Right atrium auricular region (tissue), 2 donors: ENCODE measurements around the gene CELSR1. TPM values are rescaled to one million over a fixed set of nuclear protein-coding genes. Genes with fewer than 3 reads are reported as not detected.

Experiments
- DNase-seq: peaks from one replicate; pipeline ENCODE4 v3.0.0-alpha.2; 2019; ENCODE audit warnings: low spot score
- H3K27ac ChIP-seq, 2 donors: fragments of 200-600 bp; sonication (generic); 1 replicate in 1 of 2; 2 replicates in 1 of 2; pipeline ENCODE4 v1.5.1; 2016 to 2019
- H3K27me3 ChIP-seq, 2 donors: fragments of 200-600 bp; sonication (generic); one replicate each; pipeline versions ENCODE4 v1.5.1 to v1.6.0; 2017 to 2019
- H3K36me3 ChIP-seq: fragments of 200-600 bp; sonication (generic); one replicate; pipeline ENCODE4 v1.5.1; 2016
- H3K4me1 ChIP-seq, 2 donors: fragments of 200-600 bp; sonication (generic); one replicate each; pipeline versions ENCODE4 v1.5.1 to v1.6.0; 2017 to 2019
- H3K4me3 ChIP-seq, 2 donors: fragments of 200-600 bp; sonication (generic); 1 replicate in 1 of 2; 2 replicates in 1 of 2; pipeline ENCODE4 v1.5.1; 2017 to 2019; ENCODE audit warnings: mild to moderate bottlenecking in 1 of 2, moderate library complexity in 1 of 2
- H3K9me3 ChIP-seq, 2 donors: fragments of 200-600 bp; sonication (generic); one replicate each; pipeline ENCODE4 v1.5.1; 2019
- total RNA-seq, 2 donors: library from RNA; depleted of rRNA; stranded (reverse); fragments of >200 nt; gene quantifications; one replicate each; pipeline ENCODE4 v1.1.0, GENCODE V29; 2016
- TF ChIP-seq, protein P1 (sequence below), 2 donors: fragments of 200-600 bp; sonication (generic); IDR thresholded peaks; one replicate each; pipeline ENCODE4 v1.5.1; 2019; ENCODE audit warnings: antibody characterized with exemption in 2 of 2

The CELSR1 gene
- total RNA-seq, 2 donors from 2014 or later, result 7.1 to 9.6 TPM

- Histone ChIP-seq H3K36me3 (no peaks in the 10 kb centered on the region), H3K27ac (no peak overlapping the region), H3K4me3 (no peak overlapping the region), H3K27me3 (no peaks in the 10 kb centered on the region), H3K9me3 (no peaks in the 10 kb centered on the region), H3K4me1 (peaks cover 0 to 6% of the 10 kb centered on the region in 2 donors)
- TF ChIP-seq, protein P1, sequence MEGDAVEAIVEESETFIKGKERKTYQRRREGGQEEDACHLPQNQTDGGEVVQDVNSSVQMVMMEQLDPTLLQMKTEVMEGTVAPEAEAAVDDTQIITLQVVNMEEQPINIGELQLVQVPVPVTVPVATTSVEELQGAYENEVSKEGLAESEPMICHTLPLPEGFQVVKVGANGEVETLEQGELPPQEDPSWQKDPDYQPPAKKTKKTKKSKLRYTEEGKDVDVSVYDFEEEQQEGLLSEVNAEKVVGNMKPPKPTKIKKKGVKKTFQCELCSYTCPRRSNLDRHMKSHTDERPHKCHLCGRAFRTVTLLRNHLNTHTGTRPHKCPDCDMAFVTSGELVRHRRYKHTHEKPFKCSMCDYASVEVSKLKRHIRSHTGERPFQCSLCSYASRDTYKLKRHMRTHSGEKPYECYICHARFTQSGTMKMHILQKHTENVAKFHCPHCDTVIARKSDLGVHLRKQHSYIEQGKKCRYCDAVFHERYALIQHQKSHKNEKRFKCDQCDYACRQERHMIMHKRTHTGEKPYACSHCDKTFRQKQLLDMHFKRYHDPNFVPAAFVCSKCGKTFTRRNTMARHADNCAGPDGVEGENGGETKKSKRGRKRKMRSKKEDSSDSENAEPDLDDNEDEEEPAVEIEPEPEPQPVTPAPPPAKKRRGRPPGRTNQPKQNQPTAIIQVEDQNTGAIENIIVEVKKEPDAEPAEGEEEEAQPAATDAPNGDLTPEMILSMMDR (IDR thresholded peaks at IDR 0.05), result no peak
- DNase-seq, result no peak
Measured at GRCh38 chr22:46464296-46464695, 73.1 kb downstream of the CELSR1 start.

- H3K9me3 ChIP-seq, result no peaks in the 10 kb centered on the region
- H3K27ac ChIP-seq, result no peak overlapping the region
- H3K4me1 ChIP-seq, result peaks cover 0 to 6% of the 10 kb centered on the region in 2 donors
- no peak overlapping the region for H3K4me3 ChIP-seq
- no peak for DNase-seq
- no peaks in the 10 kb centered on the region for H3K27me3 ChIP-seq
- no peaks in the 10 kb centered on the region for H3K36me3 ChIP-seq
- TF ChIP-seq, protein P1 (IDR thresholded peaks at IDR 0.05), result no peak
Measured at GRCh38 chr22:46463435-46464227, 73.8 kb downstream of the CELSR1 start.

DNA sequence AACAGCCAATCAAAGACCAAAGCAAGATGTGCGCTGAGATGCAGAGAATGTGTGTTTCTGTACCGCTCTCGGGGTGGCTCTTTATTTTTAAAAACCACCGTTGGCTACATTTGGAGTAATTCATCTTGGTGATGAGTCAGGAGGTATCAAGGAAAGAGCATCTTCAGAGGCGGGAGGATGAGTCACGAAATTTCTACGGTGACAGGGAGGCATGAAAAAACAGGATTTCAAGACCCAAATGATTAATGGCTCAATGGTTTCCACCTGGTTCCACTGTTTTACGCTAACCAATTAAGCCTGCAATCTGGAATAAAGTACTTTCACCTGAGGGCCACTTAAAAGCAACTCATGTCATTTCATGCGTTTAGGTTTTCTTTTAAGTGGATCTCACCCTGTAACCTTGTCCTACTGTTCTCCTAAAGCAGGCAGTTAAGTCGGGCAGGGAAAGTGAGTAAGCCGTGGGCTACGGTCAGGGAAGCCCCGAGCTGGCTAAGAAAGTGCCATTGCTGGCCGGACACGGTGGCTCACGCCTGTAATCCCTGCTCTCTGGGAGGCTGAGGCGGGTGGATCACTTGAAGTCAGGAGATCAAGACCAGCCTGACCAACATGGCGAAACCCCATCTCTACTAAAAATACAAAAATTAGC is 74.6 kb downstream of the CELSR1 start:
- DNase-seq, result no peak
- no peaks in the 10 kb centered on the region for H3K9me3 ChIP-seq
- TF ChIP-seq, protein P1 (IDR thresholded peaks at IDR 0.05), result no peak
- no peak overlapping the region for H3K27ac ChIP-seq
- peaks cover 0 to 6% of the 10 kb centered on the region in 2 donors for H3K4me1 ChIP-seq
- H3K36me3 ChIP-seq, result no peaks in the 10 kb centered on the region
- H3K4me3 ChIP-seq, result no peak overlapping the region
- H3K27me3 ChIP-seq, result no peaks in the 10 kb centered on the region

- Histone ChIP-seq H3K9me3 (no peaks in the 10 kb centered on the region), H3K27me3 (no peaks in the 10 kb centered on the region)
- DNase-seq, result no peak
Measured at GRCh38 chr22:46461566-46462180, 75.7 kb downstream of the CELSR1 start.

GRCh38 chr22:46460857-46461256 is 76.6 kb downstream of the CELSR1 start:
- no peak for DNase-seq
- Histone ChIP-seq H3K9me3 (no peaks in the 10 kb centered on the region), H3K4me1 (peaks cover 0 to 6% of the 10 kb centered on the region in 2 donors), H3K27ac (no peak overlapping the region), H3K27me3 (no peaks in the 10 kb centered on the region), H3K36me3 (no peaks in the 10 kb centered on the region), H3K4me3 (no peak overlapping the region)
- TF ChIP-seq, protein P1 (IDR thresholded peaks at IDR 0.05), result no peak

More at GRCh38 chr22:46461566-46462180, 75.7 kb downstream of the CELSR1 start:
- Histone ChIP-seq H3K36me3 (no peaks in the 10 kb centered on the region), H3K4me1 (peaks cover 0 to 6% of the 10 kb centered on the region in 2 donors), H3K27ac (no peak overlapping the region), H3K4me3 (no peak overlapping the region)
- TF ChIP-seq, protein P1 (IDR thresholded peaks at IDR 0.05), result no peak
